ENCODE results near the gene SEC23B.

DNA sequence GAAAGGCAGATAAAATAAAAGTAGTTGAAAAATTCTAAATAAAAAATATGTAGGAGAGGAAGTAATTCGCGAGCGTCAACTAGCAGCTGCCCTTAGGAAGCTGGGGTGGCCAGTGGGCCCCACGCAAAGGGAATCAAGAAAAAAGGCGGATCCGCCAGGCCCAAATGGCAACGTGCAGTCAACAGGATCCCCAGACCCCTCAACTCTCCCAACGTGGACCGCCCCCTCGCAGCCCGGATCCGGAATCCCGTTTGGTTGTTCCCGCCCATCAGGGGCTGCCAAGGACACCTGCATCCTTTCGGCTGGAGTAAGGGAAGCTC is 41.2 kb upstream of the SEC23B start:
- TF ChIP-seq POLR2A (IDR thresholded peaks at IDR 0.05; ENCODE audit: borderline replicate concordance, extremely low read depth, insufficient read depth, insufficient read length) (no peak), SP1 (IDR thresholded peaks at IDR 0.05; ENCODE audit: low read depth) (no peak)
- TF ChIP-seq, protein P1, sequence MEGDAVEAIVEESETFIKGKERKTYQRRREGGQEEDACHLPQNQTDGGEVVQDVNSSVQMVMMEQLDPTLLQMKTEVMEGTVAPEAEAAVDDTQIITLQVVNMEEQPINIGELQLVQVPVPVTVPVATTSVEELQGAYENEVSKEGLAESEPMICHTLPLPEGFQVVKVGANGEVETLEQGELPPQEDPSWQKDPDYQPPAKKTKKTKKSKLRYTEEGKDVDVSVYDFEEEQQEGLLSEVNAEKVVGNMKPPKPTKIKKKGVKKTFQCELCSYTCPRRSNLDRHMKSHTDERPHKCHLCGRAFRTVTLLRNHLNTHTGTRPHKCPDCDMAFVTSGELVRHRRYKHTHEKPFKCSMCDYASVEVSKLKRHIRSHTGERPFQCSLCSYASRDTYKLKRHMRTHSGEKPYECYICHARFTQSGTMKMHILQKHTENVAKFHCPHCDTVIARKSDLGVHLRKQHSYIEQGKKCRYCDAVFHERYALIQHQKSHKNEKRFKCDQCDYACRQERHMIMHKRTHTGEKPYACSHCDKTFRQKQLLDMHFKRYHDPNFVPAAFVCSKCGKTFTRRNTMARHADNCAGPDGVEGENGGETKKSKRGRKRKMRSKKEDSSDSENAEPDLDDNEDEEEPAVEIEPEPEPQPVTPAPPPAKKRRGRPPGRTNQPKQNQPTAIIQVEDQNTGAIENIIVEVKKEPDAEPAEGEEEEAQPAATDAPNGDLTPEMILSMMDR (IDR thresholded peaks at IDR 0.05 in 2 of 3, conservative IDR thresholded peaks at IDR 0.05 in 1 of 3; ENCODE audit: borderline replicate concordance in 1 of 3, insufficient read depth in 1 of 3, low read depth in 2 of 3, low read length in 2 of 3): no peak
